Chondrocyte (in vitro differentiated cells): Measurements from ENCODE around the gene TRIM23. TPM values are rescaled to one million over a fixed set of nuclear protein-coding genes. Genes with fewer than 3 reads are reported as not detected.

ENCODE experiments used
- DNase-seq: peaks from one replicate; pipeline ENCODE4 v3.0.0; 2021; ENCODE audit warnings: mixed read lengths, low spot score
- H3K27ac Mint-ChIP-seq: one replicate; pipeline ENCODE4 v1.8.0; 2021; ENCODE audit warnings: mild to moderate bottlenecking, moderate library complexity, mixed read lengths; ENCODE audit not compliant: unreplicated experiment
- H3K27me3 Mint-ChIP-seq: 2 replicates; pipeline ENCODE4 v1.8.0; 2021; ENCODE audit warnings: low read depth, mixed read lengths
- H3K36me3 Mint-ChIP-seq: 2 replicates; pipeline ENCODE4 v1.8.0; 2021; ENCODE audit warnings: low read depth, mixed read lengths
- H3K4me1 Mint-ChIP-seq: 2 replicates; pipeline ENCODE4 v1.8.0; 2021; ENCODE audit warnings: low read depth, mild to moderate bottlenecking, mixed read lengths
- H3K4me3 Mint-ChIP-seq: one replicate; pipeline ENCODE4 v1.8.0; 2021; ENCODE audit warnings: mild to moderate bottlenecking, moderate library complexity, mixed read lengths; ENCODE audit not compliant: unreplicated experiment
- H3K9me3 Mint-ChIP-seq: 2 replicates; pipeline ENCODE4 v1.8.0; 2021; ENCODE audit warnings: low read depth, mixed read lengths
- total RNA-seq: library from RNA; stranded (reverse); gene quantifications from 3 replicates; pipeline ENCODE4 v1.2.1, GENCODE V29; 2021
- TF ChIP-seq, protein P1 (sequence below): fragments of 200-600 bp; sonication (generic); IDR thresholded peaks from 2 replicates; pipeline ENCODE4 v1.5.0; 2021; ENCODE audit warnings: antibody characterized with exemption, mild to moderate bottlenecking, moderate library complexity

Gene TRIM23
- total RNA-seq, 1 donor from 2014 or later: 17.5 TPM

DNA sequence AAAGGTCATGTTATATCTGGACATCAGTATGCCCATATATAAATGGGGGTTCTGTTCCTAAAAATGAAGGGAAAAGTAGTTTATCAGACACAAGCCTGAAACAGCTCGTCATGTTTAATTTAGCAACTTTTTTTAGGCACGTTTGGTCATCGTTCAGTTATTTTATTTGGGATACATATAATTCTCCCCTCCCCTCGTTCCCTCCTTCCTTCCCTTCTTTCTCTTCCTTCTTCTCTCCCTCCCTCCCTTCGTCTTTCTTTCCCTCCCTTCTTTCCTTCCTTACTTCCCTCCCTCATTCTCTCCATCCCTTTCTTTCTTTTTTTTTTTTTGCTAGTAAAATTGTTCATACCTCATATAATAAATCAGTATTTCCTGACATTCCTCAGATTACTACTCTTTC lies 57.6 kb downstream of the TRIM23 start:
- Mint-ChIP-seq H3K4me1 (peaks cover 35% of the 10 kb centered on the region), H3K27me3 (no peaks in the 10 kb centered on the region), H3K9me3 (no peaks in the 10 kb centered on the region), H3K27ac (no peak overlapping the region), H3K4me3 (no peak overlapping the region), H3K36me3 (peaks cover 1% of the 10 kb centered on the region)
- DNase-seq: no peak
- TF ChIP-seq, protein P1, sequence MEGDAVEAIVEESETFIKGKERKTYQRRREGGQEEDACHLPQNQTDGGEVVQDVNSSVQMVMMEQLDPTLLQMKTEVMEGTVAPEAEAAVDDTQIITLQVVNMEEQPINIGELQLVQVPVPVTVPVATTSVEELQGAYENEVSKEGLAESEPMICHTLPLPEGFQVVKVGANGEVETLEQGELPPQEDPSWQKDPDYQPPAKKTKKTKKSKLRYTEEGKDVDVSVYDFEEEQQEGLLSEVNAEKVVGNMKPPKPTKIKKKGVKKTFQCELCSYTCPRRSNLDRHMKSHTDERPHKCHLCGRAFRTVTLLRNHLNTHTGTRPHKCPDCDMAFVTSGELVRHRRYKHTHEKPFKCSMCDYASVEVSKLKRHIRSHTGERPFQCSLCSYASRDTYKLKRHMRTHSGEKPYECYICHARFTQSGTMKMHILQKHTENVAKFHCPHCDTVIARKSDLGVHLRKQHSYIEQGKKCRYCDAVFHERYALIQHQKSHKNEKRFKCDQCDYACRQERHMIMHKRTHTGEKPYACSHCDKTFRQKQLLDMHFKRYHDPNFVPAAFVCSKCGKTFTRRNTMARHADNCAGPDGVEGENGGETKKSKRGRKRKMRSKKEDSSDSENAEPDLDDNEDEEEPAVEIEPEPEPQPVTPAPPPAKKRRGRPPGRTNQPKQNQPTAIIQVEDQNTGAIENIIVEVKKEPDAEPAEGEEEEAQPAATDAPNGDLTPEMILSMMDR: no peak

DNA sequence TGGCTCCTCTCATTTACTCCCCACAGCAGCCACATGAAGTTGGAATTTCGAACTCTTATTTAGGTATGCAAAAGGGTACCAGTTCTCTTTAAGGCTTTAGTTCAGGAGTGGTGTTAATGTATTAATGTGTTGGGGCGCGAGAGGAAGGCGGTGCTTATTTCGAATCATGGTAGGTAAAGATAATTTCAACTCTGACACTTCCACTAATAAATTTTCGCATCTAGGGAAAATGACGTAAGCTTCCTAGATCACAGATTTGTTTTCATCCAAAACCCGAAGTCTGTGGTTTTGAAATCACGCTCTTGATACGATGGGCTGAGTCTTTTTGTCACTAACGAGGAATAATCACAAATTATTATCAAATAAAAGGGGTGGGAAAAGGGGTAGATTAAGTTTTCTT lies 60.4 kb downstream of the TRIM23 start:
- Mint-ChIP-seq H3K27me3 (no peaks in the 10 kb centered on the region), H3K4me1 (peaks cover 39% of the 10 kb centered on the region), H3K4me3 (peak overlapping the region; percentile 98), H3K36me3 (peaks cover 1% of the 10 kb centered on the region), H3K9me3 (no peaks in the 10 kb centered on the region), H3K27ac (peak overlapping the region; percentile 100)
- TF ChIP-seq, protein P1: no peak
- no peak for DNase-seq

DNA sequence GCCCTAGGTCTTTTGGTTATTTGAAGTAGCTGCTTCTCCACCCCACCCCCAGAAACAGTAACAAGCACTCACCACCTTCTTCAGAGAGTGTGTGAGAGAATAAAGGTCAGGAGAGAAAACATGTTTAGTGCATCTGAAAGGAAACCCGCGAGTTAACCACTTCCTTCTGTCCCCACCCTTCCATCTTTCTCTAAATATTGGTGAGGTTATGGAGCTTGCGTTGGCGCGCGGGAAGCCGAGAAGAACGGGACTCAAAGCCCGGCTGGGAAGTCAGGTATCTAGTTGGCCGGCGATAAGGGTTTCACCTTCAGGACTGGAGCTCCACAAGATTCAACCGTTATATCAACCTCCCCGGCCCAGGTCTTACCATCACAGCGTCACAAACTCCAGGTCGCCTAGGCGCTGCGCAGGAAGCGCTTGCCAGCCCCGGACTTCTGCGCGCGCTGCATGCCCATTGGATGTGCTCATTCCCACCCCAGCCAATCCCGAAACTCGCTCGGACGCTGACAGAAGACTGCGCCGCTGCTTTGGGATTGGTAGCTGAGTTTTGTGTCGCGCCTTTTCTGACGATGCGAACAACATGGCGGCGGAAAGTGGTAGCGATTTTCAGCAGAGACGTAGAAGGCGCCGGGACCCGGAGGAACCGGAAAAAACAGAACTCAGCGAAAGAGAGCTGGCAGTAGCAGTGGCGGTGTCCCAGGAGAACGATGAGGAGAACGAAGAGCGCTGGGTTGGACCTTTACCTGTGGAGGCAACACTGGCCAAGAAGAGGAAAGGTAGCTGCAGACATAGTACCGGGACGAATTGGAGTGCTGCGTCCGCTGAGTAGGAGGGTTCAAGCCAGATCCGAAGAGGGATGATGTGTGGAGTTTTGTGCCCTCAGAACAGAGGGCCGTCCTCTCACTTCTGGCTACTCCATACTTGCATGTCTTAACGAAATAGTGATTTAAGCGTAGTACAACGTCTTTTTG lies 61.1 kb downstream of the TRIM23 start, which contains the start of the genes CENPK and PPWD1:
TSS of gene CENPK (minus strand) at position 438 of the 971 bp plus-strand sequence. CDS start 8,261 bp downstream, outside the sequence.
TSS of gene PPWD1 (plus strand) at position 566 of the 971 bp plus-strand sequence. CDS start at position 581, 15 bp downstream.
- DNase-seq: peak; percentile 98
- peak within 1 kb of the TSS; percentile 98 for H3K4me3 Mint-ChIP-seq
- peaks cover 1% of the 10 kb centered on the region for H3K36me3 Mint-ChIP-seq
- peaks cover 39% of the 10 kb centered on the region for H3K4me1 Mint-ChIP-seq
- TF ChIP-seq, protein P1: no peak
- H3K27me3 Mint-ChIP-seq: no peaks in the 10 kb centered on the region
- no peaks in the 10 kb centered on the region for H3K9me3 Mint-ChIP-seq
- H3K27ac Mint-ChIP-seq: peak within 1 kb of the TSS; percentile 100

DNA sequence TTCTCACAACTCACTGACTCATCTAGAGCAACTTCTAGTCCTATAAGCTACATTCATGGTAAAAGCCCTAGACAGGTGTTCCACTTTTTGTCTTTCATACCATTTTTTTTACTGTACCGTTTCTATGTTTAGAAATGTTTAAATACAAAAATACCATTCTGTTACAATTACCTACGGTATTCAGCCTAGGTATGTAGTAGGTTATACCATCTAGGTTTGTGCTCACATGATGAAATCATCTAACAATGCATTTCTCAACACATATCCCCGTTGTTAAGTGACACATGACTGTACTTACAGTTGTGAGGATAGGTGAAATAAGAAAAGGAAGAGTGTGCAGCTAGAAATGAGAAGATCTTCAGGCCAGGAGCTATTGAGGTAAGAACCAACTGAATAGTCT lies 67.4 kb downstream of the TRIM23 start:
- DNase-seq: no peak
- H3K4me3 Mint-ChIP-seq: no peak overlapping the region
- no peak overlapping the region for H3K27ac Mint-ChIP-seq
- H3K9me3 Mint-ChIP-seq: no peaks in the 10 kb centered on the region
- no peaks in the 10 kb centered on the region for H3K36me3 Mint-ChIP-seq
- peaks cover 4% of the 10 kb centered on the region for H3K4me1 Mint-ChIP-seq
- TF ChIP-seq, protein P1: no peak
- H3K27me3 Mint-ChIP-seq: no peaks in the 10 kb centered on the region

DNA sequence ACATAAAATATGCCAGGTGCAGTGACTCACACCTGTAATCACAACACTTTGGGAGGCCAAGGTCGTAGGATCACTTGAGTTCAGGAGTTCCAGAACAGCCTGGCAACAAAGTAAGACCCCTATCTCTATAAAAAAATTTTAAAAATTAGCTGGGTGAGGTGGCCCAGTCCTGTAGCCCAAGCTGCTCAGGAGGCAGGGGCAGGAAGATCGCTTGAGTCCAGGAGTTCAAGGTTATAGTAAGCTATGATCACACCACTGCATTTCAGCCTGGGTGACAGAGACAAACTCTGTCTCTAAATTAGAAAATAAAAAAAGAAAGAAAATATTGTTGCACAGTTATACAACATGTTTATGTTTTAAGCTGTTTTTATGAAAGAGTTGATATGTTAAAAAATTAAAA lies 68.0 kb downstream of the TRIM23 start:
- no peak overlapping the region for H3K27ac Mint-ChIP-seq
- no peaks in the 10 kb centered on the region for H3K27me3 Mint-ChIP-seq
- H3K36me3 Mint-ChIP-seq: no peaks in the 10 kb centered on the region
- TF ChIP-seq, protein P1: no peak
- DNase-seq: no peak
- no peak overlapping the region for H3K4me3 Mint-ChIP-seq
- H3K9me3 Mint-ChIP-seq: no peaks in the 10 kb centered on the region
- H3K4me1 Mint-ChIP-seq: peaks cover 2% of the 10 kb centered on the region
